ENCODE results near the gene SLC47A2.

Gene SLC47A2

DNA sequence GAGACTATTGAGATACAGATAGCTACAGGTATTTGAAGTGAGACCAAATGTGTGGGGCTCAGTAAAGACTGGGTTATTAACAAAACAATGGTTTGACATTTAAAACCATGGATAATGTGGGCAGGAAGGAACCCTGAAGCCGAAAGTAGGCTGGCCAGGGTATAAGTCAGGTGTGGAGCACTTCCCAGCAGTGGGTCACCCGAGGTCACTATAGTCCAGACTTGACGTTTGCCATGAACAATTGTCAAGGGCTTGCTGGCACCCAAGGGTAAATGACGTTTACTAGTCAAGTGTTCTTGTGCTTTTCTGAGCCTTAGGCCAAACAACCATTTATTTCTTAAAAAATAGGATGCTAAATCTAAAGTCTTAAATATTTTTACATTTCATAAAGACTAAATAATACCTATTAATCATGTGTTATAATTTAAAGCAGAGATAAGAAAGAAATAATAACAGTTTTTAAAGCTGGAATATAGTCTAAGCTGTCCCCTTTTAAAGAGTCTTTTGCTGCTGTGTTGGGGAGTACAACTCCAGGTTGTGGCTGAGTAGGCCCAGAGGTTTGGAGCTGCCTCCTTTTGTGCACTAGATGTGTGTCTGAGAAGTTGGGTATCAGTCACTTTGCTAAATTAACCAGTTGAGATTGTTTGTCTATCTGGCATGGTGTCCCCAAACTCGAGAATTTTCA lies 52.1 kb downstream of the SLC47A2 start:
- no peak for DNase-seq

DNA sequence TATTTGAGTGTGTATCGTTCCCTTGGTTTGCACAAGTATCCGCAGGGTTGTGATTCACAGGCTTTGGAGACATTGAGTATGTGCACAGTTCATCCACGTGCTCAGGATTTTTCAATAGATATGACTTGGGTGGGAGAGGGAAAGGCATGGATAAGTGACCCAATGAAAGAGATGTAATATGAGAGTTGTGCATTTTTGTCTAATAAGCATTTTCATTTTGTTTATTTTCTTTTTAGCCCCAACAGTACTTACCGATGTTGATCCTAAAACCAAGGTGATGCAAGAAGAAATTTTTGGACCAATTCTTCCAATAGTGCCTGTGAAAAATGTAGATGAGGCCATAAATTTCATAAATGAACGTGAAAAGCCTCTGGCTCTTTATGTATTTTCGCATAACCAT lies 53.3 kb downstream of the SLC47A2 start:
- no peak for DNase-seq

DNA sequence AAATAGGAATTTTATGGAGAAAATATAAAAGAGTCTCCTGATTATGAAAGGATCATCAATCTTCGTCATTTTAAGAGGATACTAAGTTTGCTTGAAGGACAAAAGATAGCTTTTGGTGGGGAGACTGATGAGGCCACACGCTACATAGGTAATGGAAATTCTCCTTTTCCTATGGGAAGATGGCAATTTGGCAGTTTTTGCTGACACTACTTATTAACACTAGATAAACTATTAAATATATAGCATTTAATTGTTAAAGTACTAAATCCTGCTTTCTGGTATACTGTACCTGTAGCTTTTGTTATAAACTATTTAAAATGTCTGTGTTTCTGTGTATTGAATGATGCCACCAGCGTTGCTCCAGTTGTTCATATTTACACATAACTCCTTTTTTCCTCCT lies 55.3 kb downstream of the SLC47A2 start:
- no peak for DNase-seq

DNA sequence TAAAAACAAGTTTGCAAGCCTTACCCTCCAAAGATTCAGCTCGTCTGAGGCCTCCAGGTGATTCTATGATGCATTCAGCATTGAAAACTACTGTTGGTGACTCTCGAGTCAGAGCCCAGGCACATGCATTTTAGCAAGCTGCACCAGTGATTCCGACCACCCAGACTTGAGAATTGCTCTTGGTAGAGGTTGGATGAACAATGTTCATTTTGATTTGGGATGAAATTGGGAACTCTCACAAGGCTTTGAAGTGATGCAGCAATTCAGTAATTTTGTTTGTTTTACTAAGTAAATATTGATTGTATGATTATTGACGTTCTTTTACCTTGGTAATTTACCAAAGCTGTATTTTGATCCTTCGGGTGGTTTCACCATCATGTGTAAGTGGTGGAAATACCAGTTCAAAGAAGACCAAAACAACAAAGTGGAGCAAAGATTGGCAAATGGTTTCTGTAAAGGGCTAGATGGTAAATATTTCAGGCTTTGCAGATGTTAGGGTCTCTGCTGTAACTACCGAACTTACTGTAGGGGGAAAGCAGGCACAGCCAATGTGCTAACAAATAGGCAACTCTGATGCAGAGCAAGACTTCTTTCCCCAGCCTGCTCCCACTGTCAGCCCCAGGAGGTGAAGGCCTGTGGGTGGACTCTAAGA lies 56.0 kb downstream of the SLC47A2 start:
- DNase-seq: no peak

DNA sequence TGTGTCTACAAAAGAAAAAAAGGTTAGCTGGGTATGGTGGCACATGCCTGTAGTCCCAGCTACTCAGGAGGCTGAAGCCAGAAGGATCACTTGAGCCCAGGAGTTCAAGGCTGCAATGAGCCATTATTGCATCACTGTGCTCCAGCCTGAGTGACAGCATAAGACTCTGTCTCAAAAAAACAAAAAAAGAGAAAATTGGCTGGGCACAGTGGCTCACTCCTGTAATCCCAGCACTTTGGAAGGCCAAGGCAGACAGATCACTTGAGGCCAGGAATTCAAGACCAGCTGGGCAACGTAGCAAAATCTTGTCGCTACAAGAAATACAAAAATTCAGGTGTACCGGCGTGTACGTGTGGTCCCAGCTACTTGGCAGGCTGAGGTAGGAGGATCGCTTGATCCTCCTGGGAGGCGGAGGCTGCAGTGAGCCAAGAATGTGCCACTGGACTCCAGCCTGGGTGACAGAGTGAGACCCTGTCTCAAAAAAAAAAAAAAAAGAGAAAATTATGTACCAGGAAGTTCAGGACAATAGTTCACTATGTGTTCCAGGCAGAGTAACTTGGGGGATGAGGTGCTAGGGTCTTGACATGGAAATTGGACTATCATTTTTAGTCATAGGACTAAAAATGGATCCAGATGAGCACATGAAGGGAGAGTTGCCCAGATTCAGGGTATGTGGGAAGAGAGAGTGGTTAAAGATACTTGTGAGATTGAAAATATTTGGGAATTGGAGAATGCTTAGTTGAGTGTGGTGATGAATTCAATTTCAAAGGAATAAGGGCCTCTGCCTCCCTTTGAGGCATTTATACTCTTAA lies 56.8 kb downstream of the SLC47A2 start:
- no peak for DNase-seq

DNA sequence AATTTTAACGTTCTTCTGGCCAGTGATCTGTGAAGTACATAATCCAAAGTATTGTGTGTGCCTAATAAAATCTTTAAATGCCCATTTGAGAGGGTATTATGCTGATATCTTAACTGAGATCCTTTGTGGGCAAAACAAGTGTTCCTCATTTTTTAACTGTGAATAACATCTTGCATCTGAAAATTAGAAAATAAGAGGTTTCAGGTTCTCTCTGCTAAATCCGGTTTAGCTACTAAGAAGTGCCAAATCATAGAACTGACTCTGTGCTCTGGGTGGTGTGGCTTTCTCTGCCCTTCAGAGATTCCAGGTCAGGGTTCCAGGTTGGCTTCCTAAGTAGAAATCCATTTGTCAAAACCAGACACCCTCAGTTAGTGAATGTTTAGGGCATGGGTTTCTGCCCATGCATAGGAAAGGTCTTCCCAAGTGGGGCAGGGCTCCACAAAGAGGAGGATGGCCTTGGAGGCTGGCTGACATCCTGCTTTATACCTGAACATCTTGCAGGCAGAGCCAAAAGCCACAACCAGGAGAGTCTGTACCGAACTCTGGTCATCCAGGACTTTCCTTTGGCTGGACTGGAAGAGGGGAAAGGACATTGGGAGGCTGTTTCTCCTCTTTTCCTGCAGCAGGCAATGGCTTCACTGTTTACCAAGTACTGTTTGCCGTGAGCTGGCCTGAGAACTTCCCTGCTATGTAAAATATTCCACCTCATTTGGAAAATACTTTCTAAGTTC lies 59.4 kb downstream of the SLC47A2 start:
- DNase-seq: no peak

DNA sequence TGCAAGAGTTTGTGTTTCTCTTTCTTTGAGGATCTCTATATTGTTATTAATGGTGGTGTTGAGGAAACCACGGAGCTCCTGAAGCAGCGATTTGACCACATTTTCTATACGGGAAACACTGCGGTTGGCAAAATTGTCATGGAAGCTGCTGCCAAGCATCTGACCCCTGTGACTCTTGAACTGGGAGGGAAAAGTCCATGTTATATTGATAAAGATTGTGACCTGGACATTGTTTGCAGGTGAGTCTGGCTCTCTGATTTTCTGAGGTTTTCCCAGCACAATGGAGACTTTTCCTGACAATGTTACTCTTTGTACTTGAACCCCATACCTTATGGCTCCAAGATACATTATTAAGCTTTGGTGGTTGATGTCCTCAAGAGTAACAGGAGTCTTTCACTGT lies 60.0 kb downstream of the SLC47A2 start:
- DNase-seq: no peak

DNA sequence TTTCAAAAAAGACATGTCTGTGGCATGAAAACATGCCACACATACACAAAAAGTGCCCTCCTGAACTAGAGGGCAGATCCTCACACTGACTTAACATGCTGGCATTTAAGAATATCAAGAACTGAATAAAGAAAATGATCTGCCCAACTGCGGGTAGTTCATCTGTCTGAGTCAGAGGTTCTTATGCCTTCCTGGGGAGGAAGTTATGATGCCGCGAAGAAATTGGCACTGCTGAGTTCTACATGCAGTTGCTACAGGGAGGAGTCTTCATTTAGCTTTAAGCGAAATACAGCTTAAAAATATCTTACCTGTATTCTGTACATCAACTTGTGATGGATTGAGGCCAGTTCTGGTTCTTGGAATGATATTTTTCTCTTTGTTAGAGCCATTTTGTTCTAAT lies 61.5 kb downstream of the SLC47A2 start:
- DNase-seq: no peak

DNA sequence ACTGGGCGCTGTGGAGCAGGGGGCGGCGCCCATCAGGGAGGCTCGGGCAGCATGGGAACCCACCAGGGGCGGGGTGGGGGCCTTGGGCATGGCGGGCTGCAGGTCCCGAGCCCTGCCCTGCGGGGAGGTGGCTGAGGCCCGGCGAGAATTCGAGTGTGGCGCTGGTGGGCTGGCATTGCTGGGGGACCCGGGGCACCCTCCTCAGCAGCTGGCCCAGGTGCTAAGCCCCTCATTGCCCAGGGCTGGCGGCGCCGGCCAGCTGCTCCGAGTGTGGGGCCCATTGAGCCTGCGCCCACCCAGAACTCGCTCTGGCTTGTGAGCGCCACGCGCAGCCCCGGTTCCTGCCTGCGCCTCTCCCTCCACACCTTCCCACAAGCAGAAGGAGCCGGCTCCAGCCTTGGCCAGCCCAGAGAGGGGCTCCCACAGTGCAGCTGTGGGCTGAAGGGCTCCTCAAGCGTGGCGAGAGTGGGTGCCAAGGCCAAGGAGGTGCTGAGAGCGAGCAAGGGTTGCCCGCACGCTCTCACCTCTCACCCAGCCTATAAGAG lies 62.0 kb downstream of the SLC47A2 start:
- DNase-seq: no peak

DNA sequence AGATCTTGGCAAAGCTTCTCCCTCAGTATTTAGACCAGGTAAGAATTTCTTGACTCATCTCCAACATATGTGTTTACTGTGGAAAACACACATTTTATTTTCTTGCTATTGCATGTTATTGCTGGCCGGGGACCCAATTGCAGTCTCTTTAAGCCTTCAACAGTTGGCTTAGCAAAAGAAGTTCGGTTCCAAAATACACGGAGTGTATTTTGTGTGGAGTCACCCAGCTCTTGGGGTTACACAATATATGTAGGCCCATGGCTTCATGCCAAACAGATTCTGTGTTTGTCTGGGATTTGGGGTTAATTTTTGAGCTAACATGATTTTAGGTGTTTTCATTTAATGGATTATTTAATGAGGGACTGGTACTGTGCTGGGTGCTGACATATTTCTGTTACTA lies 63.8 kb downstream of the SLC47A2 start:
- no peak for DNase-seq

DNA sequence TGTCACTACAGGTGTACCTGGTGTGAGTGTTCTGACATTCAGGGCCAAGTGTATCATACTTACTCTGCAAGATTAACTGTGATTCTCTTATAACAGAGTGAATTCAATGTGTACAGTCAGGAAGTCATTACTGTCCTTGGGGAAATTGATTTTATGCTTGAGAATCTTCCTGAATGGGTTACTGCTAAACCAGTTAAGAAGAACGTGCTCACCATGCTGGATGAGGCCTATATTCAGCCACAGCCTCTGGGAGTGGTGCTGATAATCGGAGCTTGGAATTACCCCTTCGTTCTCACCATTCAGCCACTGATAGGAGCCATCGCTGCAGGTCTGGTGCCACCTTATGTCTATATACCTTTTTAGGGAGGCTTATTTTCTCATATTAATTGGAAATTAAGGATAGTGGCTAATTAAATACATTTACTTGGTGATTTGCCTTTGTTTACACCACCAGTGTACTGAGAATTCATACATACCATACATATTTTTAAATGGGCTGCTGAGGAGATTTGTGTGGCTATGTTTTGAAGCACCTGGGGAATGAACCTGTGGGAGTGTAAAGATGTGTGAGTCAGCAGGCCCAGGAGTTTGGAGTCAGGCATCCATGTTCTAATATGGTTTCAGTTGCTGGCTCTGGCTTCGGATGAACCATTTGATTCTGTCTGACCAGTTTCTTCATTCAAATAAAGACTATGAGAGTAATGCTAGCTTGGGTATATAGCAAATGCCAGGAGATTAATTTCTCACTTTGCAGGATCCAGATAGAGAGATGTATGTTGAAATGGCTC lies 64.7 kb downstream of the SLC47A2 start:
- DNase-seq: no peak

DNA sequence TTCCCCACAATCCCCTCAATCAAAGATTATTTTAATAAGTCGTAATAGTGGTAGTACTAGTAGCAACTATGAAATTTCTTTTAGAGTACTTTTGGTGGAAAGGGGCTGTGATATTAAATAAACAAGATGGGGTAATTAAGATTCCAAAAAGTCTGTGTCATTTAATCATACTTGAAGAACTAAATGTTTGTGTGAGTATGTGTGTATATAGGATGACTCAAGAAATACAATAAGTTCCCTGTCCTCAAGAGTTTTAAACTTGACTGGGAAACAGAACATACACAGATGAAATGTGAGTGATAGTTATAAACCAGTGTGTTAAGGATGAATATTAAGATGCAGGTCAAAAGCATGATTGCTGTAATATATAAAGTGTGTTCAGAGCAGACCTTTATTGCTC lies 65.6 kb downstream of the SLC47A2 start:
- no peak for DNase-seq

DNA sequence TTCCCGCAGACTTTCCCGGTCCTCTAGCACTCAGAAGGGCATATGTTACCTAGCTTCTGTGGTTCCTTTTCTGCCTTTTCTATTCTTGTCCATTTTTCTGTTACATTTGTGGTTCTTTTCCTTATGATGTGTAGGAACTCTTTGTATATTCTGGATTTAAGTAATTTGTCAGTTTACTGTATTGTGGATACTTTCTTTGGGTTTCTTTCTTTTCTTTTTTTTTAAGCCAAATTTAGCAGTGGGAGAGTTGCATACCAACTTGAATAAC lies 67.2 kb downstream of the SLC47A2 start:
- DNase-seq: no peak

DNA sequence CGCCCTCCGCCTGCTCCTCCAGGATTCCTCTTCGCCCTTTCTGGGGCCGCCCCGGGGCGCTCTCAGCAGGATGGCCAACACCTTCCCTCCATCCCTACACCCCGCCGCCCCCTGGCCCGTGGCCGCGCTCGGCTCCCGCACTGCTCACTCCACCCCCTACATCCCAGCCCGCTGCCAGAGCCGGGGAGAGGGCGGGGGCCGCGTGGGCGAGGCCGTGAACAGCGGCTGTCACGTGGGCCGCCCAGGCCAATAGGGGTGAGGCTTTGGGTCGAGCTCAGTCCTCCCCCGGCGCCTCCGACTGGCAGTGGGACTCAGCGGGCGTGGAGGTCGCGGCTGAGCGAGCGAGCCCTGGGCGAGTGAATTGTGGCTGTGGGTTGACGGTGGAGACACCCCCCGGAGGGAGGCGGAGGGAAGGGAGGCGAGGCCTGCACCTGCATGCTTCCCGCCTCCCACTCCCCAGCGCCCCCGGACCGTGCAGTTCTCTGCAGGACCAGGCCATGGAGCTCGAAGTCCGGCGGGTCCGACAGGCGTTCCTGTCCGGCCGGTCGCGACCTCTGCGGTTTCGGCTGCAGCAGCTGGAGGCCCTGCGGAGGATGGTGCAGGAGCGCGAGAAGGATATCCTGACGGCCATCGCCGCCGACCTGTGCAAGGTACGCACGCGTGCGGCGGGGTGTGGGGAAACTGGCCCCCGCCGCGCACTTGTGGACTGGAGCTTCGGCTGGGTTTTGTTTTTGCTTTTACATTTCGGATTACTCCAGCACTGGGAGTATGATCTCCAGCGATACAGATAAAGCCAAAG lies 67.7 kb downstream of the SLC47A2 start, which contains the start of gene ALDH3A2:
TSS of gene ALDH3A2 (plus strand) at position 277 of the 799 bp plus-strand sequence. CDS start at position 498, 221 bp downstream.
- peak; percentile 84 to 96 for DNase-seq

DNA sequence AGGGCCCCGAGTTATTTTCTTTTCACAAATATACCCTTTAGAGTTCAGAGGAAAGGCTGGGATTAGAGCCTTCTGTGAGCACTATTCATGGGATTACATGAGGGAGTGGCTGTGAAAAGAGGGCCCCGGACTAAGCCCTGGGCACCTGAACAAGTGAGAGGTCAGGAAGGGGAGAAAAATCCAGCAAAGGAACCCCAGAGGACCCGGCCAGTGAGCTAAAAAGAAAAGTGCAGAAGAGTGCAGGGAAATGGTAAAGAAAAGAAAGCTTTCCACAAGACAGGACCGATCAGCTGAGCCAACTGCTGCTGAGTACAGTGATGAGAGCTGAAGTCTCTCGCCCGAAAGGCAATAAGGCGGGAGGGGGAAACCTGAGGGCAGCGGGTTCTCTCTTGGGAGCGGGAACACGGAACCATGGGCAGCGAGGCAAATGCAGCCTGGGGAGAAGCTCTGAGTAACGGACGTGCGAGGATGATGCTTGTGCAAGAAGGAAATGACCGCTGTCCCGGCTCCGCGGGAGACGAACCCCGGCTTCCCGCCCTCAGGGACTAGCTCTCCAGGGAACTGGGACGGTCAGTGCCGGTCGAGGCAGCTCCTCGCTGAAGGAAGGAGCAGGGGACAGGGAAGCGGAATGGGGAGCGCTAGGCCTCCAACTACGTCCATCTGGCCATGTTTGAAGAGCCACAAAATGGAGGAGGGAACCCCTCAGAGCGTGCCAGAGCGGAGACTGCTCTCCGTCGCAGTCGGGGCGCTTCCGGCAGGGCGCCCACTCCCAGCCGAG lies 68.5 kb downstream of the SLC47A2 start:
- DNase-seq: peak in 1 of 2 experiments; percentile 59

DNA sequence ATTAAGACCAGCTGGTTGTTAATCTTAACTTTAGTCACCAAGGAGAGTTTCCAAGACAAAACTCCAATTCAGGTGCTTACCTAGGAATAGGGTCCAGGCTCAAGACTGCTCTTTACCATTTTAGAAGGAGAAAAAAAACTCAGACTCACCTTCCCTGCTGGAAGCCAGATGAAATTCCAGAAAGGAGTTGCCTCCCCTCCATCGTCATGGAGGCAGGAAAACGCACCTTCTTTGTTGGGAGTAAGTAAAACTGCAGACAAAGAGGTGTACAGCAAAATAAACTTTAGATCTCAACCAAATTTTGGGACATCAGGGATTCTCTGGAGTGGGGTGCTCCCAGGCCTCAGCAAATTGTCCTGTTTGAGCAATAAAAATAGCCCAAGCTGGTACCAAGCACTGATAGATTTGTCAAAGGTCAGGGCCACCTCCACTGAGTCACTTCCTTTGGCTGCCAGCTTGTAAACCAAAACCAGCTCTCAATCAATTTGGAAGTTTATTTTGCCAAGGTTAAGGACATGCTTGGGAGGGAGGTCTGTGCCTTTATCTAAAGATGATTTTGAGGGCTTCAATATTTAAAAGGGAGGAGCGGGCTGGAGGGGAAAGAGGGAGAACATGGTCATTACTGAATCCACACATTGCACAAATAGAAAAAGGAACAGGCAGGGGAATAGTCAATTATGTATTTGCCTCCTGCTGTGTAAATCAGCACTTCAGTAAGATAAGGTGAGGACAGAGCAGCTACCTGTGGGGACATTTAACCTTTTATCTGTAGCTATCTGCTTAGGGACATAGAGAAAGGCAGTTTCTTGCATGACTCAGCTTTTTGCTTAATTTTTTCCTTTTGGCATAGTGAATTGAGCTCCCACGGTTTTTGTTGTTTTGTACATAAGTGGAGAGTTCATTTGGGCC lies 69.3 kb downstream of the SLC47A2 start:
- DNase-seq: no peak

DNA sequence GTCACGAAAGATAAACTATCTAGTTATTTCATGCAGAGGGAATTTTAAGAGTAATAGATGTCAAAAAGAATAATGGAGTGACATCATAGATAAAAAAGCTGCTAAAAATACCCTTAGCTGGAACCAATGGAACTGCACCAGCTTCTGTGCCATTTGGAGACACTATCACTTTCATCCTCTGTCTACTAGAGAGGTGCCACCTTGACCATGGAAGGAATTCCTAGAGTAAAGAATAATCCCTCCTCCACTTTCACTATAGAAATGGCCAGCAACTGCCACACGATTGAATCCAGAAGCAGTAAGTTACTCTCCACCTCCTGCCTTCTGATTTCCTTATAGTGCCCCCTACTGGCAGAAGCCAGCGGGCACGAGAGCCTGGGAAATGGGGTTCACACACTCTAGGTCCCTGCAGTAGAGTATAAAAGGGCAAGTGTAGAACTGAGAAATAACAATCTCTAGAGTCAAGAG lies 70.6 kb downstream of the SLC47A2 start:
- DNase-seq: peak; percentile 6 to 41

DNA sequence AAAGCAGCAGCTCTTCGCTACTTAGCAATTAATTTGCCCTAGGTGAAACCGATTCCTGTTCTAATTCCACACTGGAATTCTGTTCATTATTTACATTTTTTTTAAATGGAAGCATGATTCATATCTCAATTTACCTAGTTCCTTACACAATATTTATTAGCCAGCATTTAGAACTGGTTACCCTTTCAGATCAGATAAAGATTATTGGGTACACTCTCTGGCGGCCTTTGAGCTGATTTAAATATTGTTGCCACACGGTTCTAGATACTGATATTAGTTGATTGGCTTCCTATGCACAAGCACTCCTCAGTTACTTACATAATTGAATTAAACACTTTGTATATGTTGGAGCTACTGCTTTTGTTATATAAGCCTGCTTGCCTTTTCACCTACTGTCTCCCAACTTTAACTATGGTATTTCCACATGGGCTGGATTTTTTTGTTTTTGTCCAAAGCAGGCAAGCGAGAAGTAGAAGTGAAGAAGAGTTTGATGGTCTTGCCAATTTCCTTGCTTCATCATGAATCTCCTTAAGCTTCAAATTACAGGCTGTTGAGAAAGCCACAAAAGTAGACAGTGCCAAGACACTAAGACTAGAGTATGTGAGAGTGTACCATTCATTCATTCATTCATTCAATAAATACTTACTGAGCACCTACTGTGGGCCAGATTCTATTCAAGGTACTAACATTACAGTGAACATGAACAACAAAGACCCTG lies 71.7 kb downstream of the SLC47A2 start:
- no peak for DNase-seq

All from NCI-H526 (cell line).